ENCODE data around the gene TNFSF9.

The TNFSF9 gene

DNA sequence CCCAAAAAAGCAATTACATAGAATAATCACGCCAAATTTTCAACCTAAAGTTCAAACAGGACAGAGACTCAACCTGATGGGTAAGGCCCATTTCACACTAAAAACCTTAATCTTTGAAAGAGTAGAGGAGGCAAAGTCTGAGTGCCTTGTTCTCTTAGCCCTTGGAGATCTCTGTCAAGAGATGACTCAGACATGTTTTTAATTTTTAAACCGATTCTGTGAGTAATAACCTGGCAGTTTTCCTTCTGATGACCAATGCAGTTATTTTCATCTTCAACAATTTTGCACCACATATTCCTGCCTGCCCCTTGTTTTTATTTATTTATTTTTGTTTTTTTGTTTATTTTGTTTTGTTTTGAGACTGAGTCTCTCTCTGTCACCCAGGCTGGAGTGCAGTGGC lies 11.5 kb upstream of the TNFSF9 start:
- TF ChIP-seq, protein P1, sequence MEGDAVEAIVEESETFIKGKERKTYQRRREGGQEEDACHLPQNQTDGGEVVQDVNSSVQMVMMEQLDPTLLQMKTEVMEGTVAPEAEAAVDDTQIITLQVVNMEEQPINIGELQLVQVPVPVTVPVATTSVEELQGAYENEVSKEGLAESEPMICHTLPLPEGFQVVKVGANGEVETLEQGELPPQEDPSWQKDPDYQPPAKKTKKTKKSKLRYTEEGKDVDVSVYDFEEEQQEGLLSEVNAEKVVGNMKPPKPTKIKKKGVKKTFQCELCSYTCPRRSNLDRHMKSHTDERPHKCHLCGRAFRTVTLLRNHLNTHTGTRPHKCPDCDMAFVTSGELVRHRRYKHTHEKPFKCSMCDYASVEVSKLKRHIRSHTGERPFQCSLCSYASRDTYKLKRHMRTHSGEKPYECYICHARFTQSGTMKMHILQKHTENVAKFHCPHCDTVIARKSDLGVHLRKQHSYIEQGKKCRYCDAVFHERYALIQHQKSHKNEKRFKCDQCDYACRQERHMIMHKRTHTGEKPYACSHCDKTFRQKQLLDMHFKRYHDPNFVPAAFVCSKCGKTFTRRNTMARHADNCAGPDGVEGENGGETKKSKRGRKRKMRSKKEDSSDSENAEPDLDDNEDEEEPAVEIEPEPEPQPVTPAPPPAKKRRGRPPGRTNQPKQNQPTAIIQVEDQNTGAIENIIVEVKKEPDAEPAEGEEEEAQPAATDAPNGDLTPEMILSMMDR (conservative IDR thresholded peaks at IDR 0.05; ENCODE audit: low read length), result no peak
- H3K4me3 ChIP-seq (ENCODE audit: low read length), result no peak overlapping the region
- peak; percentile 80 for DNase-seq (ENCODE audit: low read depth)

DNA sequence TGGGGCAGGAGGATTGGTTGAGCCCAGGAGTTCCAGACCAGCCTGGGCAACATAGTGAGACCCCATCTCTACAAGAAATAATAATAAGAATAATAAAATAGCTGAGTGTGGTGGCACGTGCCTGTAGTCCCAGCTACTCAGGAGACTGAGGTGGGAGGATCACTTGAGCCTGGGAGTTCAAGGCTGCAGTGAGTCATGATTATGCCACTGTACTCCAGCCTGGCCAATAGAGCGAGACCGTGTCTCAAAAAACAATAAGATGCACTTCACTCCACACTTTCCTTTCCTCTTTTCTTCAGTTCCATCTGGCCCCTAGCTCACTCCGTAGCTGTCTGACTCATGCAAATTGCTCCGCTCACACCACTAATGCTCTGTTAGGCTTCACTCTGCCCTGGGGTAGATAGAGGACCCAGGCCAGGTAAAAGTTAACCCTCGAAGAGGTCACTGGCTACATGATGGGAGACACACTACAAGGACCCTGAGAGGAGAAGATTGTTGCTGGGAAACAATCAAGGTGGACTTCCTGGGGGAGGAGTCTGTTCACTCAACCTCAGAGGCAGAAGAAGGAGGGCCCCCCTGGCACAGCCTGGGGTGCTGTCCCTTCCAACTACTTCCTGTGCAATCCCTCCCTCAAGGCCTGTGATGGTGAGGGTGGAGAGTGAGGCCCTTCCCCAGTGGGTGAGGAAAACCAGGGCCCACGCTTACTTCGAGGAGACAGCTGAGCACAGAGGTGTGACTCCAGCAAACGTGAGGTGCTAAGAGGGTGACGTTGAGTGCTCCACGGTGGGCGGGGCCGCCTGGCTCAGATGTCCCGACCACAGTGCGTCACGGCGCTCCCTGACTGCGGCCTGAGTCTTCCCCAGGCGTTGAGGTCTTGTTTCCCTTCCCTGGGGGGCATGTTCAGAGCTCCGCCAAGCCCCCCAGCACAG lies 8.8 kb upstream of the TNFSF9 start:
- TF ChIP-seq, protein P1 (conservative IDR thresholded peaks at IDR 0.05; ENCODE audit: low read length), result no peak
- no peak for DNase-seq (ENCODE audit: low read depth)
- H3K4me3 ChIP-seq (ENCODE audit: low read length), result no peak overlapping the region

DNA sequence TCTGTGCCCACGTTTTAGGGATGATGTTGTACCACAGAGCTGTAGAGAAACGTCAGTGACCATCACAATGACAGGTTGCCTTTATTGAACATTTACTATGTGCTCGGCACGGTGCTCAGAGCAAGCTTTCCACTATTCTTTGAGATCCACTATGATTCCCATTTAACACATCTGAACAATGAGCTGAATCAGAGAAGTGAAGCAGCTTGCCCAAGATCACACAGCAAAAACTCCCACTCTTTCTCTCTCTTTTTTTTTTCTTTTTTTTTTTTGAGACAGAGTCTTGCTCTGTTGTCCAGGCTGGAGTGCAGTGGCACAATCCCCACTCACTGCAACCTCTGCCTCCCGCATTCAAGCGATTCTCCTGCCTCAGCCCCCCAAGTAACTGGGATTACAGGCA lies 8.1 kb upstream of the TNFSF9 start:
- no peak overlapping the region for H3K4me3 ChIP-seq (ENCODE audit: low read length)
- DNase-seq (ENCODE audit: low read depth), result no peak
- TF ChIP-seq, protein P1 (conservative IDR thresholded peaks at IDR 0.05; ENCODE audit: low read length), result no peak

DNA sequence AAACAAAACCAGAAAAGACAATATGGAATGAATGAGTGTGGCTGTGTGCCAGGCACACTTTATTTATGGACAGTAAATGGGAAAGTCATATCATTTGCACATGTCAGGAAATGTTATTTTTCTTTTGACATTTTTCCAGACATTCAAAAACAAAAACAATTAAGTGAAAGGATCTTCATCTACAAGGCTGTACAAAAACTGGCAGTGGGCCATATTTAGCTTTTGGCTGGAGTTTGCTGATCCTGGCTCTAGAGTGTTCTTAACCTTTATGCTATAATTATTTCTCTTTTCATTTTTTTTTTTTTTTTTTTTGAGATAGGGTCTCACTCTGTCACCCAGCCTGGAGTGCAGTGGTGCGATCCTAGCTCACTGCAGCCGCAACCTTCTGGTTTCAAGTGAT lies 6.5 kb upstream of the TNFSF9 start:
- no peak for DNase-seq (ENCODE audit: low read depth)
- TF ChIP-seq, protein P1 (conservative IDR thresholded peaks at IDR 0.05; ENCODE audit: low read length), result no peak
- no peak overlapping the region for H3K4me3 ChIP-seq (ENCODE audit: low read length)

DNA sequence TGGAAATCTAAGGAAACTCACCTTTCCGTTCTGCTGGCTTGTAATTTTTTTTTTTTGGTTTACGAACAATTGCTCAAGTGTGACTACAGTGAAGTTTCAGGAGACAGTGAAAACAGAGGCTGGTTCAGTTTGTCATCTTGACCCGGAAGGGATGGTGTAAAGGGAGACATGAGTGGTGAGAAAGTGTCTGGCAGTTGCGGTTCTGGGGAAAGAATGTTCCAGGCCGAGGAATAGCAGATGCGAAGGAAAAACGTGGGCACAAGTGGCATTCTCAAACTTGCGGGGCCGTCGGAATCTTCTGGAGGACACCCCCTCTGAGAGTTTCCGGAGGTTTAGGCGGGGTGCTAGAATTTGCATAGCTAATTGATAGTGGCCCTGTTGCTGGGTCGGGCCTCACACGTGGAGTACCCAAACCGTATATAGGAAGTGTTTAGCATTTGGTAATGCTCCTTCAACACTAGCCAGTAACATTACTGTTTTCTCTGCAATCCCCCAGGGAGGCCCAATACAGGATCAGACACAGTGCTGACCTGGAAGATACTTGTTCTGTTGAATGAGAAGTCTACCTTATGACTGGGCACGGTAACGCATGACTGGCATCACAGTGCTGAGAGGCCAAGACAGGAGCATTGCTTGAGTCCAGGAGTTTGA lies 2.8 kb upstream of the TNFSF9 start:
- no peak overlapping the region for H3K4me3 ChIP-seq (ENCODE audit: low read length)
- TF ChIP-seq, protein P1 (conservative IDR thresholded peaks at IDR 0.05; ENCODE audit: low read length), result no peak
- DNase-seq (ENCODE audit: low read depth), result no peak

DNA sequence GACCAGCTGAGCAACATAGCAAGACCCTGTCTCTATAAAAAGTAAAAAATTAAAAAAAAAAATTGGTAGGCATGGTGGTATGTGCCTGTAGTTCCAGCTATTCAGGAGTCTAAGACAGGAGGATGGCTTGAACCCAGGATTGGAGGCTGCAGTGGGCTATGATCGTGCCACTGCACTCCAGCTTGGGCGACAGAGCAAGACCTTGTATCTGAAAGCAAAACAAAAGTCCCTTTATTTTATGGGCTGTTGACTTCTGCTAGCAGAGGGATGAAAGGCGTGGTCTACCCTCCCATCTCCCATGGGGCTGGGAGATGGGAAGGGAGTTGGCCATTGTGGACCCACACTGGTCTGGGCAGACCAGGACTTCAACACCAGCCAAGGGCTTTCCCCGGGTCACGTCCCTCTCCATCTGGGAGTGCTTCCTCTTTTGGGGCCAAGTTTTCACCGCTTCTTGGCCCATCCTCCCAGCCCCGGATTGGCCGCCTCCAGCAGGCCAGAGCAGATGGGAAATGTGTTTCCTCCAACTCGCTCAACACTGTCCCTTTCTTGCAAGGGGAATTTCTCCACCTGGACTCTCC lies 2.2 kb upstream of the TNFSF9 start:
- no peak for DNase-seq (ENCODE audit: low read depth)
- no peak overlapping the region for H3K4me3 ChIP-seq (ENCODE audit: low read length)
- TF ChIP-seq, protein P1 (conservative IDR thresholded peaks at IDR 0.05; ENCODE audit: low read length), result no peak
